Ascending aorta (tissue), 2 donors: ENCODE data around the gene SPTBN1. TPM values are rescaled to one million over a fixed set of nuclear protein-coding genes. Genes with fewer than 3 reads are reported as not detected.

ENCODE experiments used
- DNase-seq, 2 donors: peaks; one replicate each; pipeline ENCODE4 v3.0.0-alpha.2; 2019; ENCODE audit warnings: low spot score in 2 of 2
- H3K27ac ChIP-seq, 2 donors: fragments of 200-600 bp; sonication (generic); one replicate each; pipeline ENCODE4 v1.5.1; 2016 to 2017; ENCODE audit warnings: mild to moderate bottlenecking in 1 of 2
- H3K27me3 ChIP-seq: fragments of 200-600 bp; sonication (generic); one replicate; pipeline ENCODE4 v1.5.1; 2017
- H3K36me3 ChIP-seq, 2 donors: fragments of 200-600 bp; sonication (generic); one replicate each; pipeline ENCODE4 v1.5.1; 2016
- H3K4me1 ChIP-seq, 2 donors: fragments of 200-600 bp; sonication (generic); one replicate each; pipeline ENCODE4 v1.5.1; 2016 to 2017; ENCODE audit warnings: mild to moderate bottlenecking in 1 of 2
- H3K4me3 ChIP-seq, 2 donors: fragments of 200-600 bp; sonication (generic); one replicate each; pipeline ENCODE4 v1.5.1; 2016 to 2017; ENCODE audit warnings: mild to moderate bottlenecking in 1 of 2
- H3K9me3 ChIP-seq, 2 donors: fragments of 200-600 bp; sonication (generic); one replicate each; pipeline ENCODE4 v1.5.1; 2016
- intact Hi-C: fragments of 100-400 bp; cut with DNase I; formaldehyde crosslinking; loops from one replicate; pipeline ENCODE4 v1.15.1; 2023
- total RNA-seq: library from RNA; depleted of rRNA; stranded (reverse); fragments of >200 nt; gene quantifications from one replicate; pipeline ENCODE4 v1.1.0, GENCODE V29; 2016
- TF ChIP-seq, protein P1 (sequence below), 3 experiments: fragments of 200-600 bp in 2 of 3; fragments of 450-650 bp in 1 of 3; sonication (generic) in 2 of 3; IDR thresholded peaks; one replicate each; pipeline ENCODE4 v1.5.1; 2016 to 2019; ENCODE audit warnings: antibody characterized with exemption in 3 of 3, mild to moderate bottlenecking in 1 of 3, moderate library complexity in 1 of 3

Gene SPTBN1
- total RNA-seq, 1 donor from 2014 or later, result 246 TPM

DNA sequence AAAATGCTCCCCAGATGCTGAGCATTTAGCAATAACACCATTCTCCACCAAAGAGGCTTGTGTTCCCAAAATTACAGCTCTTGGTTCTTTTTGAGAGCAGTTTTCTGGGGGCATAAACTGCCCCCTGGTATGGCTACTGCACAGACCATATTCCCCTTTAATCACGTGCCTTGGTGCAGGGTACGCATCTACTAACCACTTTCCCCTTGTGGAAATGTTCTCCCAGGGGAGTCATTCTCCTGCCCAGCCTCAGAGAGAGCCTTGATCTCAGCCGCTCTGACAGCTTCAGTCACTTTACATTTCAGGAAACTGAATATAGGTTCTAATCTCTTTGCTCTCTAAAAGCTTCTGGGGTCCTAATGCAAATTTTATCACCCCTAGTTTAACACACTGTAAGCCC lies 222.6 kb downstream of the SPTBN1 start:
- TF ChIP-seq, protein P1, sequence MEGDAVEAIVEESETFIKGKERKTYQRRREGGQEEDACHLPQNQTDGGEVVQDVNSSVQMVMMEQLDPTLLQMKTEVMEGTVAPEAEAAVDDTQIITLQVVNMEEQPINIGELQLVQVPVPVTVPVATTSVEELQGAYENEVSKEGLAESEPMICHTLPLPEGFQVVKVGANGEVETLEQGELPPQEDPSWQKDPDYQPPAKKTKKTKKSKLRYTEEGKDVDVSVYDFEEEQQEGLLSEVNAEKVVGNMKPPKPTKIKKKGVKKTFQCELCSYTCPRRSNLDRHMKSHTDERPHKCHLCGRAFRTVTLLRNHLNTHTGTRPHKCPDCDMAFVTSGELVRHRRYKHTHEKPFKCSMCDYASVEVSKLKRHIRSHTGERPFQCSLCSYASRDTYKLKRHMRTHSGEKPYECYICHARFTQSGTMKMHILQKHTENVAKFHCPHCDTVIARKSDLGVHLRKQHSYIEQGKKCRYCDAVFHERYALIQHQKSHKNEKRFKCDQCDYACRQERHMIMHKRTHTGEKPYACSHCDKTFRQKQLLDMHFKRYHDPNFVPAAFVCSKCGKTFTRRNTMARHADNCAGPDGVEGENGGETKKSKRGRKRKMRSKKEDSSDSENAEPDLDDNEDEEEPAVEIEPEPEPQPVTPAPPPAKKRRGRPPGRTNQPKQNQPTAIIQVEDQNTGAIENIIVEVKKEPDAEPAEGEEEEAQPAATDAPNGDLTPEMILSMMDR (IDR thresholded peaks at IDR 0.05), result no peak
- H3K9me3 ChIP-seq, result no peaks in the 10 kb centered on the region
- H3K27ac ChIP-seq, result no peak overlapping the region
- intact Hi-C loops, result no loop called here
- DNase-seq, result no peak
- no peak overlapping the region for H3K4me3 ChIP-seq
- H3K36me3 ChIP-seq, result no peaks in the 10 kb centered on the region
- no peaks in the 10 kb centered on the region for H3K27me3 ChIP-seq
- H3K4me1 ChIP-seq, result no peaks in the 10 kb centered on the region

DNA sequence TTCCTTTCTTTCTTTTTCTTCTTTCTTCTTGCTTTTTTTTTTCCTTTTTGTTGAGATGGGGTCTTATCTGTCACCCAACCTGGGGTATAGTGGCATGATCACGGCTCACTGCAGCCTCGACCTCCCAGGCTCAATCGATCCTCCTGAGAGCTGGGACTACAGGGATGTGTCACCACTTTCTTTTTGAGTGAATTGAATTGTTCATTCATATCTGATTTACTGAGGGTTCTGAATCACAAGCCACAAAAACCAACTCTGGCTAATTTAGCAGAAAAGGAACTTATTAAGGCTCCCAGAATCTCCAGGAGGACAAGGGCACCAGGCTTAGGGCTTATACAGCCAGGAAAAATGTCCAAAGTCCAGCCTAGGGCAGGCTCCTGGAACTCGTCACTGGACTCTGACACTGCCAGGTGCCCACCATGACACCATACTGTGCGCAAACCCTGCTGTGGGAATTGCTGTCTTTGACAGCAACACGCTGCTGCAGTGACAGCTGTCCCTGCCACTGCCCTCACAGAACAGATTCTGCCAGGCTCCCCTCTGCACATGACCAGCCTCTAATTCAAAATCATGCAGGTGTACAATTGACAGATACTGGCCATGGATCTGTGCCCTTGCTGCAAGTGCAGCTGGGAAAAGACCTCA lies 224.4 kb downstream of the SPTBN1 start:
- intact Hi-C loops, result no loop called here
- Histone ChIP-seq H3K27ac (no peak overlapping the region), H3K27me3 (no peaks in the 10 kb centered on the region), H3K36me3 (no peaks in the 10 kb centered on the region), H3K9me3 (no peaks in the 10 kb centered on the region), H3K4me3 (no peak overlapping the region), H3K4me1 (no peaks in the 10 kb centered on the region)
- no peak for DNase-seq
- TF ChIP-seq, protein P1 (IDR thresholded peaks at IDR 0.05), result no peak

DNA sequence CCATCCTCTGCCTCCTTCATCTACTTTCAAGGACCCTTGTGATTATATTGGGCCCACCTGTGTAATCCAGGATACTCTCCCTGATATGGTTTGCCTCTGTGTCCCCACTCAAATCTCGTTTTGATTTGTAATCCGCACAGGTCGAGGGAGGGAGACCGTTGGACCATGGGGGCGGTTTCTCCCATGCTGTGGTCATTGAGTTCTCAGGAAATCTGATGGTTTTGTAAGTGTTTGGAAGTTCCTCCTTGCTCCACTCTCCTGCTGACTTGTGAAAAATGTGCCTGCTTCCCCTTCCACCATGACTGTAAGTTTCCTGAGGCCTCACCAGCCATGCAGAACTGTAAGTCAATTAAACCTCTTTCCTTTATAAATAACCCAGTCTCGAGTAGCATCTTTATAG lies 225.3 kb downstream of the SPTBN1 start:
- TF ChIP-seq, protein P1 (IDR thresholded peaks at IDR 0.05), result no peak
- Histone ChIP-seq H3K27ac (no peak overlapping the region), H3K4me1 (no peaks in the 10 kb centered on the region), H3K36me3 (no peaks in the 10 kb centered on the region), H3K4me3 (no peak overlapping the region), H3K9me3 (no peaks in the 10 kb centered on the region), H3K27me3 (no peaks in the 10 kb centered on the region)
- intact Hi-C loops, result no loop called here
- DNase-seq, result no peak

DNA sequence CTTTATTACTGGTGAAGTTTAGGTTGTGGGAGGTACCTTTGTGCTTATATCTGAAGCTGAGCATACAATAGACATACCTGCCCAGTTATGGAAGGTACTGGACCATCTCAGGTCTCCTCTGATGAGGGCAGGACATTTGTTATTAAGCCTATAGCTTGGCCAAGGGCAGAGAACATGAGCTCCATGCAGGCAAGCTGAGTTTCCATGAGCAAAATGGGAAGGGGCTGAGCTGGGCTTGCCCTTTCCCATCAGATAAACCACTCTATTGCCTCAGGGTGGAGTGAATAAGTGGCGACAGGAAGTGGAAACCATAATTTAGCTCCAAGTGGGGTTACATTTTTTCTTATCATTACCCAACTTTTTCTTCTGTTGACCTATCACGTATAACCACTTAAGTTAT lies 227.5 kb downstream of the SPTBN1 start:
- TF ChIP-seq, protein P1 (IDR thresholded peaks at IDR 0.05), result no peak
- Histone ChIP-seq H3K27me3 (no peaks in the 10 kb centered on the region), H3K4me1 (no peaks in the 10 kb centered on the region), H3K27ac (no peak overlapping the region), H3K4me3 (no peak overlapping the region), H3K9me3 (no peaks in the 10 kb centered on the region), H3K36me3 (no peaks in the 10 kb centered on the region)
- no peak for DNase-seq
- intact Hi-C loops, result no loop called here

DNA sequence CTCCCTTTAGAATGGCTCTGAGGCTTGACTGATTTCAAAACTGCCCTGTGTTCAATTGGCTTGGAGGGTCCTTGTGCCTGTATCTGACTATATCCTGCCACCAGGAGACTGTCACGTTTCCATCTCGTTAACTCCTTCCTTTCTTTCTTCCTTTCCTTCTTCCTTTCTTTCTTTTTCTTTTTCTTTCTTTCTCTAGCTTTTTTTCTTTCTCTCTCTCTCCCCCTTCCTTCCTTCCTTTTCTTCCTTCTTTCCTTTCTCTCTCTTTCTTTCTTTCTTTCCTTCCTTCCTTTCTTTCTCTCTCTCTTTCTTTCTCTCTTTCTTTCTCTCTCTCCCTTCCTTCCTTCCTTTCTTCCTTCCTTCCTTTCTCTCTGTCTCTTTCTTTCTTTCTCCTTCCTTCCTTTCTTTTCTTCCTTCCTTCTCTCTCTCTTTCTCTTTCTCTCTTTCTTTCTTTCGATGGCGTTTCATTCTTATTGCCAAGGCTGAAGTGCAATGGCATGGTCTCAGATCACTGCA lies 229.2 kb downstream of the SPTBN1 start:
- Histone ChIP-seq H3K27me3 (no peaks in the 10 kb centered on the region), H3K36me3 (no peaks in the 10 kb centered on the region), H3K9me3 (no peaks in the 10 kb centered on the region), H3K4me3 (no peak overlapping the region), H3K27ac (no peak overlapping the region), H3K4me1 (no peaks in the 10 kb centered on the region)
- intact Hi-C loops, result no loop called here
- DNase-seq, result no peak
- TF ChIP-seq, protein P1 (IDR thresholded peaks at IDR 0.05), result no peak
